A549 treated with Mapracorat at 1 μM for 4 hours (cell line): ENCODE data around the gene F2RL3. TPM values are rescaled to one million over a fixed set of nuclear protein-coding genes. Genes with fewer than 3 reads are reported as not detected.

Experiments used
- total RNA-seq: library from RNA; stranded (reverse); fragments of 200-300 nt; extraction: Qiagen RNA extraction; gene quantifications from 5 replicates; pipeline ENCODE4 v1.2.3, GENCODE V29; 2022

Gene F2RL3
- total RNA-seq, result not detected in 5 replicates

DNA sequence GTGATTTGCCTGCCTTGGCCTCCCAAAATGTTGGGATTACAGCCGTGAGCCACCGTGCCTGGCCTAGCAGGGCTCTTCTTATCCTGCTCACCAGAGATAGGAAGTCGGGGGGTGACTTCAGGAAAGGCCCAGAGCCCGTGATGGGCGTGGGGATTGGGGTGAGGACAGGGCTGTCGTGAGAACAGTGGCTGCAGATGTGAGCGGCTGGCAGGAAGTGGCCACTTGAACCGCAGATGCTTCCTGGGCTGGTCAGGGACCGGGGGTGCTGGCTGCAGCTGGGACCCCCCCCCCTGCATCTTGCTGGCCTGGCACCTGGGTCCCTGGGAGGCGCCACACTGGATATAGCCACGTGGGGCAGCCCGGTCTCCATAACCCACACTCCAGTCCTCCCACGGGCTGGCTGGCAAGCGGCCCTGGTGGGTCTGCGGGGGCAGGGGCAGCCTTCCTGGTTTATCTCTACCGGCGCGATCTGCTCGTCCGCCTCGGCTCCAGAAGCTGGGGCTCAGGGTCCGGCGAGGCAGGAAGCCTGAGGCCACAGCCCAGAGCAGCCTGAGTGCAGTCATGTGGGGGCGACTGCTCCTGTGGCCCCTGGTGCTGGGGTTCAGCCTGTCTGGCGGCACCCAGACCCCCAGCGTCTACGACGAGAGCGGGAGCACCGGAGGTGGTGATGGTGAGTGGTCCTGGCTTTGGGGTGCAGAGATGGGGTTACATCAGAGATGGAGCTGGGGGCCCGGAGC is at the start of gene F2RL3:
Gene F2RL3, plus strand, starts transcription at position 371 of the 737 bp plus-strand sequence. Its CDS starts 191 bp downstream, at position 562.

Other genes starting within 250 kb of the F2RL3 start
- 64.4 to 74.3 TPM (median 69.1 TPM) in 5 replicates for gene SMIM7, start 228.9 kb upstream of the F2RL3 start, total RNA-seq
- gene TMEM38A, start 227.9 kb upstream of the F2RL3 start, total RNA-seq, result 0.98 to 2.0 TPM (median 1.3 TPM) in 5 replicates
- not detected in 5 replicates for gene NWD1, start 169.2 kb upstream of the F2RL3 start, total RNA-seq
- gene SIN3B, start 59.6 kb upstream of the F2RL3 start, total RNA-seq, result 16.1 to 24.4 TPM (median 20.8 TPM) in 5 replicates
- gene CPAMD8, start 137.8 kb downstream of the F2RL3 start, total RNA-seq, result 0.08 to 0.13 TPM (median 0.13 TPM) in 3 of 5 replicates, not detected in the others
- gene HAUS8, start 186.5 kb downstream of the F2RL3 start, total RNA-seq, result 11.5 to 15.8 TPM (median 14.3 TPM) in 5 replicates
- gene MYO9B, start 186.8 kb downstream of the F2RL3 start, total RNA-seq, result 23.9 to 33.5 TPM (median 33.1 TPM) in 5 replicates